K562 (cell line): Measurements from ENCODE around the gene LRRC4B.

Experiments used
- CTCF ChIP-seq, 3 experiments: IDR thresholded peaks in 2 of 3; conservative IDR thresholded peaks in 1 of 3; 2 replicates each; pipeline ENCODE4 v1.5.1; 2011 to 2012; ENCODE audit warnings: low read length in 3 of 3, mild to moderate bottlenecking in 3 of 3, control low read depth in 2 of 3, improper control_type of control experiment in 1 of 3, inconsistent platforms in 1 of 3, low read depth in 1 of 3, mixed read lengths in 1 of 3, moderate library complexity in 1 of 3; ENCODE audit not compliant: insufficient read depth in 2 of 3
- FOXK2 ChIP-seq, 2 experiments: fragments of 450-650 bp; IDR thresholded peaks in 1 of 2; conservative IDR thresholded peaks in 1 of 2; 2 replicates each; pipeline ENCODE4 v1.6.1; 2016; ENCODE audit warnings: low read depth in 2 of 2, mild to moderate bottlenecking in 1 of 2
- KLF6 ChIP-seq: fragments of 250-450 bp; sonication (Bioruptor Pico); IDR thresholded peaks from 2 replicates; pipeline ENCODE4 v1.4.0; 2020; ENCODE audit warnings: mild to moderate bottlenecking, moderate library complexity, borderline replicate concordance
- LEF1 ChIP-seq: fragments of 450-650 bp; IDR thresholded peaks from 2 replicates; pipeline ENCODE4 v1.6.1; 2016; ENCODE audit warnings: mild to moderate bottlenecking
- USF2 ChIP-seq: sonication (generic); formaldehyde crosslinking; IDR thresholded peaks from 2 replicates; pipeline ENCODE4 v1.5.0; 2020; ENCODE audit warnings: missing genetic modification reagents
- ZFX ChIP-seq: sonication (generic); formaldehyde crosslinking; IDR thresholded peaks from 2 replicates; pipeline ENCODE4 v1.8.0; 2022; ENCODE audit warnings: mild to moderate bottlenecking, missing genetic modification reagents, moderate library complexity
- TF ChIP-seq, protein P1 (sequence below): sonication (generic); formaldehyde crosslinking; IDR thresholded peaks from 2 replicates; pipeline ENCODE4 v1.8.0; 2022; ENCODE audit warnings: missing genetic modification reagents, mild to moderate bottlenecking, borderline replicate concordance

GRCh38 chr19:50564229-50565105 is 3.8 kb downstream of the LRRC4B start:
- TF ChIP-seq KLF6 (CRISPR knock-in tag): no peak
- TF ChIP-seq, protein P1, sequence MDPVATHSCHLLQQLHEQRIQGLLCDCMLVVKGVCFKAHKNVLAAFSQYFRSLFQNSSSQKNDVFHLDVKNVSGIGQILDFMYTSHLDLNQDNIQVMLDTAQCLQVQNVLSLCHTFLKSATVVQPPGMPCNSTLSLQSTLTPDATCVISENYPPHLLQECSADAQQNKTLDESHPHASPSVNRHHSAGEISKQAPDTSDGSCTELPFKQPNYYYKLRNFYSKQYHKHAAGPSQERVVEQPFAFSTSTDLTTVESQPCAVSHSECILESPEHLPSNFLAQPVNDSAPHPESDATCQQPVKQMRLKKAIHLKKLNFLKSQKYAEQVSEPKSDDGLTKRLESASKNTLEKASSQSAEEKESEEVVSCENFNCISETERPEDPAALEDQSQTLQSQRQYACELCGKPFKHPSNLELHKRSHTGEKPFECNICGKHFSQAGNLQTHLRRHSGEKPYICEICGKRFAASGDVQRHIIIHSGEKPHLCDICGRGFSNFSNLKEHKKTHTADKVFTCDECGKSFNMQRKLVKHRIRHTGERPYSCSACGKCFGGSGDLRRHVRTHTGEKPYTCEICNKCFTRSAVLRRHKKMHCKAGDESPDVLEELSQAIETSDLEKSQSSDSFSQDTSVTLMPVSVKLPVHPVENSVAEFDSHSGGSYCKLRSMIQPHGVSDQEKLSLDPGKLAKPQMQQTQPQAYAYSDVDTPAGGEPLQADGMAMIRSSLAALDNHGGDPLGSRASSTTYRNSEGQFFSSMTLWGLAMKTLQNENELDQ (CRISPR knock-in tag): no peak
- TF ChIP-seq FOXK2 (conservative IDR thresholded peaks at IDR 0.05 in 1 of 2, IDR thresholded peaks at IDR 0.05 in 1 of 2; ENCODE audit: low read depth in 2 of 2): no peak
- no peak for TF ChIP-seq CTCF (IDR thresholded peaks at IDR 0.05 in 2 of 3, conservative IDR thresholded peaks at IDR 0.05 in 1 of 3; ENCODE audit: insufficient read depth in 2 of 3, low read depth in 1 of 3, low read length in 3 of 3)
- TF ChIP-seq LEF1: no peak
- TF ChIP-seq USF2 (CRISPR knock-in tag): no peak
- TF ChIP-seq ZFX (CRISPR knock-in tag): no peak
